Activated CD4-positive, alpha-beta T cell treated with anti-CD3 and anti-CD28 coated beads, Interleukin-2, amount 10 ng/mL, durations not matched to agents 24 days and 14 days (primary cell): Measurements from ENCODE around the gene BGLAP. TPM values are rescaled to one million over a fixed set of nuclear protein-coding genes. Genes with fewer than 3 reads are reported as not detected.

ENCODE experiments used
- DNase-seq: peaks from one replicate; pipeline ENCODE4 v3.0.0; 2022
- H3K27ac Mint-ChIP-seq: one replicate; pipeline ENCODE4 v1.8.0; 2022; ENCODE audit warnings: mild to moderate bottlenecking, mixed read lengths
- H3K27me3 Mint-ChIP-seq: one replicate; pipeline ENCODE4 v1.8.0; 2022; ENCODE audit warnings: mixed read lengths
- H3K36me3 Mint-ChIP-seq: one replicate; pipeline ENCODE4 v1.8.0; 2022; ENCODE audit warnings: low read depth, mild to moderate bottlenecking, mixed read lengths
- H3K4me1 Mint-ChIP-seq: one replicate; pipeline ENCODE4 v1.8.0; 2021; ENCODE audit warnings: mixed read lengths
- H3K4me3 Mint-ChIP-seq: one replicate; pipeline ENCODE4 v1.8.0; 2022; ENCODE audit warnings: mild to moderate bottlenecking, moderate library complexity, mixed read lengths
- H3K9me3 Mint-ChIP-seq: one replicate; pipeline ENCODE4 v1.8.0; 2021; ENCODE audit warnings: mixed read lengths
- intact Hi-C: fragments of 100-400 bp; cut with micrococcal nuclease; formaldehyde crosslinking; loops from one replicate; pipeline ENCODE4 v1.15.1; 2023
- total RNA-seq: library from RNA; stranded (reverse); gene quantifications from 2 replicates; pipeline ENCODE4 v1.2.3, GENCODE V29; 2022

The BGLAP gene
- total RNA-seq: 1.9 and 2.3 TPM in 2 replicates

DNA sequence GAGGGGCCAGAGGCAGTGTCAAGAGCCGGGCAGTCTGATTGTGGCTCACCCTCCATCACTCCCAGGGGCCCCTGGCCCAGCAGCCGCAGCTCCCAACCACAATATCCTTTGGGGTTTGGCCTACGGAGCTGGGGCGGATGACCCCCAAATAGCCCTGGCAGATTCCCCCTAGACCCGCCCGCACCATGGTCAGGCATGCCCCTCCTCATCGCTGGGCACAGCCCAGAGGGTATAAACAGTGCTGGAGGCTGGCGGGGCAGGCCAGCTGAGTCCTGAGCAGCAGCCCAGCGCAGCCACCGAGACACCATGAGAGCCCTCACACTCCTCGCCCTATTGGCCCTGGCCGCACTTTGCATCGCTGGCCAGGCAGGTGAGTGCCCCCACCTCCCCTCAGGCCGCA lies at the start of gene BGLAP:
Gene BGLAP (plus strand): TSS at position 259 of the 400 bp plus-strand sequence. CDS start 48 bp downstream, at position 307.
- Mint-ChIP-seq H3K27me3 (no peaks in the 10 kb centered on the region), H3K4me1 (peaks cover 17% of the 10 kb centered on the region), H3K27ac (no peak within 1 kb of the TSS), H3K9me3 (no peaks in the 10 kb centered on the region), H3K36me3 (peaks cover 28% of the 10 kb centered on the region), H3K4me3 (no peak within 1 kb of the TSS)
- DNase-seq: no peak
- intact Hi-C loops: no loop called here

- no peaks in the 10 kb centered on the region for H3K9me3 Mint-ChIP-seq
- H3K4me1 Mint-ChIP-seq: peaks cover 46% of the 10 kb centered on the region
- peak overlapping the region; percentile 97 for H3K27ac Mint-ChIP-seq
- no peaks in the 10 kb centered on the region for H3K27me3 Mint-ChIP-seq
- peak overlapping the region; percentile 100 for H3K4me3 Mint-ChIP-seq
- intact Hi-C loops: loop anchor here (1.0 to 10.0 kb wide), 7 partner anchors 20 to 562 kb away; partner anchors contain the start of genes HDGF, PMF1 and SMG5
- H3K36me3 Mint-ChIP-seq: peaks cover 36% of the 10 kb centered on the region
- no peak for DNase-seq
These were observed 48.8 kb upstream of the BGLAP start for GRCh38 chr1:156193208-156193487.

DNA sequence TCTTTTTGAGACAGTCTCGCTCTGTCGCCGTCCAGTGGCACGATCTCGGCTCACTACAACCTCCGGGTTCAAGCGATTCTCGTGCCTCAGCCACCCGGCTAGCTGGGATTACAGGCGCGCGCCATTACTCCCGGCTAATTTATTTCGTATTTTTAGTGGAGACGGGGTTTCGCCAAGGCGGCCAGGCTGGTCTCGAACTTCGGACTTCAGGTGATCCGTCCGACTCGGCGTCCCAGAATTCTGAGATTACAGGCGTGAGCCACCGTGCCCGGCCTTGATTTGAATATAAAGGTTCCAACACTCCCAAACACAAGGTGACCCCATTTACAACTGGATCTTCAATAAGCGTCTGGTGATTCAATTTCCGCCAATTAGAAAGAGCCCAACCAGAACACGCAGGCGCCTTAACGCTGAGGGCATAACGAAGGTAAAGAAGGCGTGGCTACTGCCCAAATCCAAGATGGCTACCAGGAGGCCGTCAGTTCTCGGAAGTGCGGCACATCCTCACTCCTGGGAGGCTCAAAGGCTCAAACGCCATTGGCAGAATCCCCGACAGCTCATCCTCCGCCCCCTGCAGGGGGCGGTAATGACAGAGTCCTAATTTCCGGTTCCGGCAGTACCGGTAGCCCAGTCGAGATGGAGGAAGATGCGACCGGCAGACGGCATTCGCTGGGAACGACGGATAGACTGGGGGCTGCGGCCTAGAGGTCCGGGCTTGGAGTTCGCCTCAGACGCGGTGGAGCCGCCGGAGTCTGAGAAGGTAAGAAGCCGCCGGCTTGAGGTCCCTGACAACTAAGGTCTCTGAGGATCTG lies 48.3 kb upstream of the BGLAP start, which contains the start of gene SLC25A44:
Gene SLC25A44 (plus strand): TSS at position 617 of the 812 bp plus-strand sequence. CDS start 5,744 bp downstream, outside the sequence.
- H3K27me3 Mint-ChIP-seq: no peaks in the 10 kb centered on the region
- peak; percentile 99 for DNase-seq
- peak within 1 kb of the TSS; percentile 97 for H3K27ac Mint-ChIP-seq
- H3K36me3 Mint-ChIP-seq: peaks cover 40% of the 10 kb centered on the region
- peak within 1 kb of the TSS; percentile 100 for H3K4me3 Mint-ChIP-seq
- intact Hi-C loops: loop anchor here (1.0 to 10.0 kb wide), 8 partner anchors 20 to 561 kb away; partner anchors contain the start of genes HDGF, LAMTOR2, PMF1 and SMG5
- H3K9me3 Mint-ChIP-seq: no peaks in the 10 kb centered on the region
- peaks cover 52% of the 10 kb centered on the region for H3K4me1 Mint-ChIP-seq

DNA sequence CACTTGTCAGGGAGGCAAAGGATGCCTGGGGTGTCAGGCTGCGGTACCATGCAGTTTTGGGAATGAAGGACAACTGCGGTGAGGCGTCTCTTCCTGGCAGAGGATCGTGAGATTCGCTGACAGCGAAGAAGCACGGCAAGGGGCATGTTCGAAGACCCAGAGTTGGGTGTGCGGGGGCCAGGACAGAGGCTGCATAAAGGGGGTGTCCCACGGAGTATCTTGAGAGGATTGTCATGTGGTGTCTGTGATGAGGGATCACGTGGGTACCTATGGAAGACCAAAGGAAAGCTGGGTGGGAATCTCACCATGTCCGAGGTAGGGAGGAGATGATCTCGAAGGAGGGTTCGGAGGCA lies 47.7 kb upstream of the BGLAP start:
- intact Hi-C loops: loop anchor here (1.0 to 10.0 kb wide), 3 partner anchors 140 to 561 kb away; partner anchors contain the start of genes HDGF and LAMTOR2
- DNase-seq: no peak
- peak overlapping the region; percentile 97 for H3K27ac Mint-ChIP-seq
- H3K4me1 Mint-ChIP-seq: peaks cover 58% of the 10 kb centered on the region
- H3K36me3 Mint-ChIP-seq: peaks cover 46% of the 10 kb centered on the region
- peak overlapping the region; percentile 100 for H3K4me3 Mint-ChIP-seq
- H3K27me3 Mint-ChIP-seq: no peaks in the 10 kb centered on the region
- no peaks in the 10 kb centered on the region for H3K9me3 Mint-ChIP-seq

- peaks cover 71% of the 10 kb centered on the region for H3K4me1 Mint-ChIP-seq
- DNase-seq: no peak
- intact Hi-C loops: loop anchor here (5.0 to 10.0 kb wide), 3 partner anchors 34 to 559 kb away; partner anchors contain the start of gene HDGF
- H3K9me3 Mint-ChIP-seq: no peaks in the 10 kb centered on the region
- peak overlapping the region; percentile 100 for H3K4me3 Mint-ChIP-seq
- peaks cover 59% of the 10 kb centered on the region for H3K36me3 Mint-ChIP-seq
- H3K27me3 Mint-ChIP-seq: no peaks in the 10 kb centered on the region
- peak overlapping the region; percentile 35 for H3K27ac Mint-ChIP-seq
These were observed 46.1 kb upstream of the BGLAP start for GRCh38 chr1:156195853-156196252.

DNA sequence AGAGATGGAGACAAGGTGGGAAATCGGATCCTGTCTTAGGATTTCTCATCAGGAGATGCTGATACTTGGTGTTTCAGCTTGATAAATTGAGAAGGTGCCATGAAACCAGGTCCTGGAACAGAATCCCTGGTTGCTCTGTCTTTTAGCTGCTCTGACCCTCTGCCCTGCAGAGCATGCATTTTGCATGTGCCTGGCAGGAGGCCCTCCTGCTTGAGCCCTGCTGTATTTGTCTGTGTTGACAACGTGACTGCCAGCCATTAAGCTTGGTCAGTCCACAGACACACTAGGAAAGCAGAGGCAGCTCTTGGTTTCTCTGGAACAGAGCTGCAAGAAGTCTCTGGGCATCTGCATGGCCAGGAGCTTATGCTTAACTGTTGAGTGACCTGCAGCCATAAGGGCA lies 45.5 kb upstream of the BGLAP start:
- Mint-ChIP-seq H3K27ac (peak overlapping the region; percentile 82), H3K36me3 (peaks cover 59% of the 10 kb centered on the region), H3K27me3 (no peaks in the 10 kb centered on the region), H3K4me1 (peaks cover 71% of the 10 kb centered on the region), H3K4me3 (peak overlapping the region; percentile 100), H3K9me3 (no peaks in the 10 kb centered on the region)
- intact Hi-C loops: loop anchor here (5.0 to 10.0 kb wide), 3 partner anchors 34 to 558 kb away; partner anchors contain the start of gene HDGF
- DNase-seq: no peak

DNA sequence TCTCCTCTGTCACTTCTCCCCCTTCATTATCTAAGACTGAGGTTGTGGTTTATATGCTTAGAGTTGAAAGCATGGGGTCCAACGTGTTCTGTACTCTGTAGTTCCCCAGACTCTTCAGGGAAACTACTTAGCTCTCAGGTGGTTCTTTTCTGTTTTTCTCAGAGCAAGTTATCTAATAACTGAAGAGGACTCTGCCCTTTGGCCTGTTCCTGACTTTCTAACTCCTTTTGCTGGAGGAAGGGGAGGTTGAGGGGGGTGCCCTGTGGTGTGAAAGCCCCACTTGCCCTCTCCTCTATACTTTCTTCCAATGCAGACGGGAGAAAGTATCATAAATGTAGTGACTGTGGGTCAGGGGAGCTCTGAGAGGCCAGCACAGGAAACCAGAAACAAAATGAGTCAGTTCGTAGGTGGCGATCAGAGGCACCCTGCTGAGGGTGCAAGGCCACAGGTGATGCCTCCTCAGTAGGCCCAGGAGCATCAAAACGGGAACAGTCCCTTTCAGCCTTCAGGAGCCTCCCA lies 43.1 kb upstream of the BGLAP start:
- Mint-ChIP-seq H3K9me3 (no peaks in the 10 kb centered on the region), H3K36me3 (peaks cover 56% of the 10 kb centered on the region), H3K27ac (peak overlapping the region; percentile 97), H3K4me1 (peaks cover 54% of the 10 kb centered on the region), H3K4me3 (no peak overlapping the region), H3K27me3 (no peaks in the 10 kb centered on the region)
- peak; percentile 74 for DNase-seq
- intact Hi-C loops: loop anchor here (1.0 to 10.0 kb wide), 5 partner anchors 14 to 556 kb away; partner anchors contain the start of genes HDGF and PMF1

DNA sequence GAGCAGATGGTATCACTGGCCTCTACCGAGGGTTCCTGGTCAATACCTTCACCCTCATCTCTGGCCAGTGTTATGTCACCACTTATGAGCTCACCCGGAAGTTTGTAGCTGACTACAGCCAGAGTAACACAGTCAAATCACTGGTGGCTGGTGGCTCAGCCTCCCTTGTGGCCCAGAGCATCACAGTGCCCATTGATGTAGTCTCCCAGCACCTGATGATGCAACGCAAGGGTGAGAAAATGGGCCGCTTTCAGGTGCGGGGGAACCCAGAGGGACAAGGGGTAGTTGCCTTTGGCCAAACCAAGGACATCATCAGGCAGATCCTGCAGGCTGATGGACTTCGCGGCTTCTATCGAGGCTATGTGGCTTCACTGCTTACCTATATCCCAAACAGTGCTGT lies 41.9 kb upstream of the BGLAP start:
- peaks cover 56% of the 10 kb centered on the region for H3K36me3 Mint-ChIP-seq
- H3K4me3 Mint-ChIP-seq: no peak overlapping the region
- DNase-seq: no peak
- intact Hi-C loops: no loop called here
- H3K27me3 Mint-ChIP-seq: no peaks in the 10 kb centered on the region
- H3K27ac Mint-ChIP-seq: peak overlapping the region; percentile 97
- H3K4me1 Mint-ChIP-seq: peaks cover 51% of the 10 kb centered on the region
- no peaks in the 10 kb centered on the region for H3K9me3 Mint-ChIP-seq

DNA sequence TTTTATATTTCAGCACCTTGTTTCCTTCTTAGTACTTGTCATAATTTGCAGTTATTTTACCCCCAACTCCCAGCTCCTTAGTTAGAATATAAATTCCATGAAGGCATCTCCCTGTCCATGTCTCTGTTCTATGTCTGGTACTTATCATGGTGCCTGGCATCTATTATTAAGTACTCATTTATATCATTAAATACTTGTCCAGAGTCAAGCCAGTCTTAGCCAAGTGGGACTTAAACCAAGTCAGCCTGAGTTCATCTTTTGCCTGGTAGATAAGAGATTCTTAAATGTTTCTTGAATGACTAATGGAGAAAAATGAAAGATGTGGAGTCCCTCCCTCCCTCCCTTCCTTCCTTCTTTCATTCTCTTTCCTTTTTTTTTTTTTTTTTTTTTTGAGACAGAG lies 38.7 kb upstream of the BGLAP start:
- no peak overlapping the region for H3K27ac Mint-ChIP-seq
- H3K36me3 Mint-ChIP-seq: peaks cover 48% of the 10 kb centered on the region
- H3K27me3 Mint-ChIP-seq: no peaks in the 10 kb centered on the region
- peaks cover 32% of the 10 kb centered on the region for H3K4me1 Mint-ChIP-seq
- no peak overlapping the region for H3K4me3 Mint-ChIP-seq
- no peak for DNase-seq
- H3K9me3 Mint-ChIP-seq: no peaks in the 10 kb centered on the region
- intact Hi-C loops: no loop called here

DNA sequence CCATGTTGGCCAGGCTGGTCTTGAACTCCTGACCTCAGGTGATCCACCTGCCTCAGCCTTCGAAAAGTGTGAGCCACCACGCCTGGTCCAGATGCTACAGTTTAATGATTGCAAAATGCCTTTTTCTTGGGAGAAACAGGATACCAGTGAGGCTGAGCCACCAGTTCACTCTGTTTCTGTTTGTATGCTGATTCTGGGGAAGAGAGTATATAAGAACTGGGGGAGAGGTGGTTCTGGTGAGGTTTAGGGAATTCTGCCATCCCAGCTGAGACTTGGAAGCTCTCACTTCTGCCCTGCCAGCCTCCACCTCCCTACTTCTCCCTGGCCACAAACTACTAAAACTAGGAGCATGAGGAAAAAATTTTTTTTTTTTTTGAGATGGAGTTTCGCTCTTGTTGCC lies 37.3 kb upstream of the BGLAP start:
- Mint-ChIP-seq H3K9me3 (no peaks in the 10 kb centered on the region), H3K27me3 (no peaks in the 10 kb centered on the region), H3K36me3 (peaks cover 48% of the 10 kb centered on the region), H3K4me3 (no peak overlapping the region), H3K27ac (no peak overlapping the region), H3K4me1 (peaks cover 22% of the 10 kb centered on the region)
- intact Hi-C loops: no loop called here
- no peak for DNase-seq

- intact Hi-C loops: loop anchor here (10.0 kb wide), 1 partner anchor 294 kb away; the partner anchor contains the start of gene MEF2D
These were observed 30.7 kb upstream of the BGLAP start for GRCh38 chr1:156211243-156211642.

DNA sequence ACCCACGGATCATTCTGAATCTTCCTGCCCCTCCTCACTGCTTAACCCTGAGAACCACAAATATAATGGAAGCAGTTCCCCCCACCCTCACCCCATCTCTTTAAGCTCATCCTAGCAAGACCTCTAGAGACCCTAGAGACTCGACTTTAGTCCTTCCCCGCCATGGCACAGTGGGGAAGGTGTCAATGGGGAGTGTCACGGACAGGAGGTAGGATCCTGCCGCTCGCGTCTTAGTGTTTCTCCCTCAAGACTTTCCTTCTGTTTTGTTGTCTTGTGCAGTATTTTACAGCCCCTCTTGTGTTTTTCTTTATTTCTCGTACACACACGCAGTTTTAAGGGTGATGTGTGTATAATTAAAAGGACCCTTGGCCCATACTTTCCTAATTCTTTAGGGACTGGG lies 29.9 kb upstream of the BGLAP start:
- intact Hi-C loops: loop anchor here (2.0 to 10.0 kb wide), 3 partner anchors 13 to 293 kb away; partner anchors contain the start of genes MEF2D and SMG5
- Mint-ChIP-seq H3K27me3 (no peaks in the 10 kb centered on the region), H3K36me3 (peaks cover 71% of the 10 kb centered on the region), H3K27ac (peak overlapping the region; percentile 99), H3K9me3 (no peaks in the 10 kb centered on the region), H3K4me1 (peaks cover 31% of the 10 kb centered on the region), H3K4me3 (peak overlapping the region; percentile 98)
- no peak for DNase-seq

More at GRCh38 chr1:156211243-156211642, 30.7 kb upstream of the BGLAP start:
- peaks cover 75% of the 10 kb centered on the region for H3K36me3 Mint-ChIP-seq
- peaks cover 31% of the 10 kb centered on the region for H3K4me1 Mint-ChIP-seq
- no peak for DNase-seq
- no peaks in the 10 kb centered on the region for H3K27me3 Mint-ChIP-seq
- H3K27ac Mint-ChIP-seq: peak overlapping the region; percentile 99
- no peaks in the 10 kb centered on the region for H3K9me3 Mint-ChIP-seq
- H3K4me3 Mint-ChIP-seq: no peak overlapping the region

- intact Hi-C loops: loop anchor here (1.0 to 10.0 kb wide), 5 partner anchors 10 to 292 kb away; partner anchors contain the start of genes MEF2D and SMG5
- peak; percentile 98 for DNase-seq
- Mint-ChIP-seq H3K4me1 (peaks cover 38% of the 10 kb centered on the region), H3K27ac (peak within 1 kb of the TSS; percentile 99), H3K36me3 (peaks cover 70% of the 10 kb centered on the region), H3K27me3 (no peaks in the 10 kb centered on the region), H3K9me3 (no peaks in the 10 kb centered on the region), H3K4me3 (peak within 1 kb of the TSS; percentile 98)
These were observed 28.9 kb upstream of the BGLAP start, which contains the start of gene PMF1 for GRCh38 chr1:156212833-156213643. Gene PMF1 (plus strand): TSS chr1:156213007. CDS start chr1:156213016, 9 bp downstream.
